Globus pallidus (tissue), 1 donor: ENCODE measurements around the gene HEATR1.
A peak's percentile ranks its signal among the peaks of the same experiment; 100 is the strongest.

Source experiments
- DNase-seq: peaks from one replicate; pipeline ENCODE4 v3.0.0-alpha.2; 2015; ENCODE audit warnings: low spot score

Gene HEATR1

DNA sequence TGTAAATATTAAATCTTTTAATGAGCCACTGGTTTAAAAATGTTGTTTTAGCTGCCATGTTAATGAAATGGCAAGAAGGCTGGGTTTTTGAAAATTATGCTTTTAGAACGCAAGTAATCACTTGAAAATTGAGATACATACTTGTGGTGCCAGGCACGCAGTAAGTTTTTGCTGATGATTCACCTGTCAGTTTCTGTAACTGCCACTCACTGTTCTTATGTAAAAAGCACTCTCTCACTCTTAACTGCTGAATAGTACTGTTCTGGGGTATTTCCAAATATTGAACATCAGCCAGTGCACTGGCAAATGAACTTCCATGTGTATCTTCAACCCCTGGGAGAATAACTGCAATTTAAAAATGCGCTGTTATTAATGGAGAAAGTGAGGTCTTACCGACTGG, 62.6 kb downstream of the HEATR1 start:
- DNase-seq, result no peak

- no peak for DNase-seq
Measured at GRCh38 chr1:236540813-236541465, 63.4 kb downstream of the HEATR1 start.

GRCh38 chr1:236536540-236536939, 67.8 kb downstream of the HEATR1 start:
- no peak for DNase-seq

DNA sequence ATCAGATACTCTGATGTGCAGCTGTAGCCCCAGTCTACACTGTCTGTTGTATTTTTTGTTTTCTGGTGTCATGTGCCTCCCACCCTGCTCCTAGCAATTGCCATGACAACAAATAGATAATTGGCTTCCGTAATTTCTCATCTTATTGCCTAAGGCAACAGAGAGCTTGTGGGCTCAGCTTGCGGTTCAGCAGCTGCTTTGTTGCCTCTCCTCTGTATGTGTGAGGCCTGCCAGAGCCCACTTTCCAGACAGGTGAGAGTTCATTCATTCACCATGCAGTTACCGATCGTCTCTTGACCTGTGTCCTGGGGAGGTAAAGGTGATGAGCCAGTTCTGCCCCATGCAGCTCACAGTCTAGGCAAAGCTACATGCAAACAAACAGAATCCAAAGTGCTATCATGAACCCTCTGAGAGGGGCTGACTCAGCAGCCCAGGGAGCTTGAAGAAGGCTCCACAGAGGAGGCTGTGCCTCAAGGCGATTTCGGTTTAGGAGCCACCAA, 68.6 kb downstream of the HEATR1 start:
- DNase-seq, result no peak

- no peak for DNase-seq
Measured at GRCh38 chr1:236535190-236535589, 69.1 kb downstream of the HEATR1 start.

DNA sequence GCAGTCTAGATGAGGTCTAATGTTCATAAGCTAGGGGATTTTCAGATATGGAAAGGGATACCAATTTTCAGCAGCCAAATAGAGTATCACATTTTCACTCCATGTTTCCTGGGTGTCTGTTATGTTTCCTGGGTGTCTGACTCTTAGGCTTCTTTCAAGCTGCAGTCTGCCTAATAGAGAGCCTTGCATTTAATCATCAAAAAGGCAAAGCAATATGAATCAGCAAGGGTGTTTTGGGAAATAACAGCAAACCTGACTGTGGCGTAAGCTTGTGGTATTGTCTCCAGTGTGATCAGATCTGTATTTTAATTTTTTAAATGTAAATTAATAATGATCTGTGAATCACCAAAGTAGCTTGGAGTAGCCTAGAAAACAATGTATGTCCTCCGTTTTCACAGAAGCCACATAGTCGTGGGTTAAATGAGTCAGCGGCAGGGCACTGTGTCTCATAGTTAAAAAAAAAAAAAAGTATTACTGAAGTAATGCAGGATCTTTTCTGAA, 70.1 kb downstream of the HEATR1 start:
- no peak for DNase-seq

DNA sequence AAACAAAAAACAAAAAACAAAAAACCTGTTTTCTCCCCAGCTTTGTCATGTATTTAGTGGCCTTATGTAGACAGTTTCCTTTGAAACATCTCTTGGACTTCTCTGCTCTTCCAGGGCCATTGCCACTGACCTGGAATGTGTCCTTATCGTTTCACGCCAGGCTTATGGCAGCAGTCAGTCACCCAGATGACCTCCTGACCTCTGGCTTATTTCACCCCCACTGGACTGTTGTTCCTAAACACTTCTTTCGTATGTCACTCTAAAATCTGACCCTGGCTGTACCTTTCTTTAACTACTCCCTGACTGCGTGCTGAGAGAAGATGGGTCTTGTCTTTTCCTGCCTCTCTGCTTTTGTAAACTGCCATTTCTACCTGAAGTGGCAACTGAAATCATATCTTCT, 71.5 kb downstream of the HEATR1 start:
- no peak for DNase-seq

DNA sequence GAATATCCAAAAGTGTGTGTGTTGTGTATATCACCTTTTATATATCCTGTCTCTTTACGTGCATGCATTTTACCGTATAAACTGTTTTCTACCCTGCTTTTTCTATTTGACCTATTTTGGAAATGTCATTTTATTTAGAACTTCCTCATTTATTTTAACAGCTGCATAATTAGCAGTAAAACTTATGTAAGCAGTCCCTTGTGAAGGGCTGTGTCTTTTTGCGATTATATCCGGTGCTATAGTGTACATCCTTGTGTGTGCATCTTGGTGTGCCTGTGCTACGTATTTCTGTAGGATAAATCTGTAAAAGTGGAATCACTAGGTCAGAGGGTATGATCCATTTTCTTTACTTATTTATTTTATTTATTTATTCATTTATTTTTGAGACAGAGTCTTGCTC, 73.4 kb downstream of the HEATR1 start:
- DNase-seq, result no peak

- DNase-seq, result no peak
Measured at GRCh38 chr1:236530286-236530685, 74.0 kb downstream of the HEATR1 start.

- DNase-seq, result no peak
Measured at GRCh38 chr1:236526079-236526478, 78.2 kb downstream of the HEATR1 start.

- DNase-seq, result peak; percentile 33
Measured at GRCh38 chr1:236524895-236525184, 79.5 kb downstream of the HEATR1 start.

- peak; percentile 60 for DNase-seq
Measured at GRCh38 chr1:236524142-236524894, 80.0 kb downstream of the HEATR1 start.

GRCh38 chr1:236523704-236524141, 80.6 kb downstream of the HEATR1 start, which contains the start of gene LGALS8:
TSS of gene LGALS8 (plus strand) at chr1:236523982. CDS start at chr1:236526071, 2,089 bp downstream.
- peak; percentile 67 for DNase-seq

DNA sequence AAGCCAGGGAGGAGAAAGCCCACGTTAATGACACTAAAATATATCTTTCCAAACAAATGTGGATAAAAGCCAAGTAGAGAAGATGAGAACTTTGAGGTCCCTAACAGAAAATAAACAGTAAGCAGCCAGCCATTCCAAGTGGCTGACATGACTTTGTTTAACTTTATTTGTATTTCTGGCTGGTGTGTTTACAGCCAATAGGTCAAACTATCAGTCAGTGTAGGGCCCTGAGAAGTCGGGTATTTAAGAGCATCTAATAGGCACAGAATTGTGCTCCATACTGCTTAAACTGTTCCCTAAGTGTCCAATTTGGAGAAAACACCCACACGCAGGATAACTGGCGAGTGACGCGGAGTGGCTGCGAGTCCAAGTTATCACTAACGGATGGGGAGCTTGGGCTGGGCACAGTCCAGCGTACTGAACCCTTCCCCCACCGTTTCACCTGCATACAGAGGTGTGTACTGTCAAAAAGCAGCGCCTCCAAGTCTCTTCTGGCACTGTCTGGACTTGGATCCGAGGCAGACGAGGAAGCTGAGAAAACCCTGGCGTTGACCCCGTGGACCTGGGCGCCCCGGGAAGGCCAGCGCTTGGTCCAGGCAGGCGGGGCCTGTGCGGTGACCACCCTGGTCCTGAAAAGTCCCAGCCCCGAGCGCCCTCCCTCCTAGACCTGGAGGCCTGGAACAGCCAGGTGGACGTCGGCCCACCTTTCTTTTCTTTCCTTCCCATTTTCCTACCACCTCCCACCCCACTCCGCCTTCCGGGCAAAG, 81.2 kb downstream of the HEATR1 start:
- peak; percentile 12 for DNase-seq

DNA sequence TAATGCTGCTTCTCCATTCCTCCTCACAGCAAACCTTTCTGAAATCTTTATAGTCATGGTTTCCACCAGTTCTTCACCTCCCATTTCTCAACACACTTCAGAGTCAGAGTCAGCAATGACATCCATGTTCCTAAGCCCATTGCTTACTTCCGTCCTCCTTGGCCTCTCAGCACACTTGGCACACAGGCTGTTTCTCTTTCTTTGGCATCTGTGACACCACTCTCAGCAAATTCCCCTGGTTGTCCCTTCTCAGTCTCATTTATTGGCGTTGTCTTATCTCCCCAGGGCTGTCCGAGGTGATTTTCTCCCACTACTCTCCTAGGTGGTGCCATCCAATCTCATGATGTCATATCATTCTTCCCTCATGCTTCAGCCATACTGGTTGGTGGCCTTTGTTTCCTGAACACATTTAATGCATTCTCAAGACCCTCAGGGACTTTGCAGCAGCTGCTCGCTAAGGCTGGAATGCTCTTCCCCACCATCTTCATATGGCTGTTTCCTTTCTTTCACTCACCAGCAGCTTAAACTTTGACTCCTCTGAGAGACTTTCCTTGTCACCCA, 83.8 kb downstream of the HEATR1 start:
- DNase-seq, result no peak

GRCh38 chr1:236518322-236518721, 86.0 kb downstream of the HEATR1 start:
- no peak for DNase-seq

DNA sequence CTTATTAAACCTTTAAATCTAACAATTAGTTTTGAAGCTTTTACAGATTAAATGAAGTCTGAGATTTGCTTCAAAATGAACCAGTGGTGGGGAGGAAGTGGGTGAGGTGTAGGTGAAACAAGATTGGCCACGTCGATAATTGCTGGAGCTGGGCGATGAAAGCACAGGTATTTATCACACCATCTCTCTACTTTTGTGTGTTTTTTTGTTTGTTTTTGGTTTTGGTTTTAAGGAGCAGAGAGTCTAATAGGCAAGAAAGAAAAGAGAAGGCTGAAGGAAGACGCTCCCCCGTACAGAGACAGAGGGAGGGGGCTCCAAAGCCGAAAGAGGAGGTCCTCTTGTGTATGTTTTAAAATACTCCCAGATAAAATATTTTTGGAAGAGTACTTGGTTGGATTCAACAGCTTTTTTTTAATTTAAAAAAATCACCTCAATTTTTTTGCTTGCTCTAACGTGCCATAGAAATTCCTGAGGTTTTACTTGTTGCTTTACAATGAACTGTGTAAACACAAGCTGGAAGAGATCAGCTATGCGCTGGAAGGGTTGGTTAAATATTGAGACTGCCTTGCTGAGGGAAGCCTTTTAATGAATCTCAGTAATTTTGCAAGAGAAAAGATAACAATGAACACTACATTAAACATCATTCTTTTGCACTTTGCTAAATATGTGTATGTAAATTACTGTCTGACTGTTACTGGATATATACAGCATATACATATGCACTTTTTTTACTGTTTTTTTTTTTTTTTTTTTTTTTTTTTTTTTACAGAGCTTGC, 87.2 kb downstream of the HEATR1 start:
- no peak for DNase-seq

DNA sequence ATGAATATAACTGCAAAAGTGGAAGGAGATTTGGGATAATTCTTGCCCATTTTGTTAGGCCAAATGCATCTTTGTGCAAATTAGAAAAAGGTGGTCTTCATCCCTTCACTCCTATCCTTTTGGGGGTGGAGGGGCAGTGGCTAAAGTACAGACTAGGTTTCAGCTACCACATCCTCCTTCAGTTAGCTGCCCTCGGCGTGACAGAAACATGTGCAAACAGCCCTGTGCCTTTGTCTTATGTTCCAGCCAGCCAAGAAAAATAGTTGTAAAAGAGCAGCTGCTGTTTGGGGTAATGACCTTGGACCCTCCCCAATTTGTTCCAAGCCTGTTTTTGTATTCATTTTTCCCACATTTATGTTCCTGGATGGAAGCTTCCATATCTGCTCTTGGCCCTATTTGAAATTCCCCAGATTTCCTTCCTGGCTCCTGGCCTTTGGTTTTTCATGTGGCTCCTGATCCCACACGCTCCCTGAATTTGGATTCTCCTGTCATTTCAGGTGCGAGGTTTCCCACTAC, 88.8 kb downstream of the HEATR1 start:
- no peak for DNase-seq

GRCh38 chr1:236514703-236515442, 89.4 kb downstream of the HEATR1 start:
- no peak for DNase-seq

DNA sequence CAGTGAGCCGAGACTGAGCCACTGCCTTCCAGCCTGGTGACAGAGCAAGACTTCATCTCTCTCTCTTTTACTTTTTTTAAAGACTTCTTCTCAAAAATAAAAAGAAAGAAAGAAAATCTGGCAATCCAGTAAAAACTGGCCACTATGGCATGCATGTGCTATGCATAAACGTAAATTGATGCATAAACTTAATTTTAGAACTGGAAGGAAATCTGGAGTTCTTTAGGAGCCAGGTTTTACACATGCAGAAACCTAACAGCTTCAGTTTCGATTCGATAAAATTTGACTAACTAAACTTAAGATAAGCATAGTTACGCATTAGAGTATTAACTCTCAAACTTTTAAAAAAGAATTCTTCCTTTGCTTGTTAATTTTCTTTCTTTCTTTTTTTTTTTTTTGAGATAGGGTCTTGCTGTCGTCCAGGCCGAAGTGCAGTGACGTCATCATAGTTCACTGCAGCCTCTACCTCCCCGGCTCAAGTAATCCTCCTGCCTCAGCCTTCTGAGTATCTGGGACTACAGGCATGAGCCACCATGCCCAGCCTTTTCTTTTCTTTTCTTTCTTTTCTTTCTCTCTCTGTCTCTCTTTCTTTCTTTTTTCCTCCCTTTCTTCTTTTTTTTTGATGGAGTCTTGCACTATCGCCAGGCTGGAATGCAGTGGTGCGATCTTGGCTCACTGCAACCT, 92.4 kb downstream of the HEATR1 start:
- no peak for DNase-seq
